Activated T-cell treated with anti-CD3 and anti-CD28 coated beads for 4 hours (primary cell): ENCODE results near the gene C1QTNF12.
A peak's percentile ranks its signal among the peaks of the same experiment; 100 is the strongest.

Experiments used
- DNase-seq: peaks from one replicate; pipeline ENCODE4 v3.0.0-alpha.2; 2020

C1QTNF12 gene

DNA sequence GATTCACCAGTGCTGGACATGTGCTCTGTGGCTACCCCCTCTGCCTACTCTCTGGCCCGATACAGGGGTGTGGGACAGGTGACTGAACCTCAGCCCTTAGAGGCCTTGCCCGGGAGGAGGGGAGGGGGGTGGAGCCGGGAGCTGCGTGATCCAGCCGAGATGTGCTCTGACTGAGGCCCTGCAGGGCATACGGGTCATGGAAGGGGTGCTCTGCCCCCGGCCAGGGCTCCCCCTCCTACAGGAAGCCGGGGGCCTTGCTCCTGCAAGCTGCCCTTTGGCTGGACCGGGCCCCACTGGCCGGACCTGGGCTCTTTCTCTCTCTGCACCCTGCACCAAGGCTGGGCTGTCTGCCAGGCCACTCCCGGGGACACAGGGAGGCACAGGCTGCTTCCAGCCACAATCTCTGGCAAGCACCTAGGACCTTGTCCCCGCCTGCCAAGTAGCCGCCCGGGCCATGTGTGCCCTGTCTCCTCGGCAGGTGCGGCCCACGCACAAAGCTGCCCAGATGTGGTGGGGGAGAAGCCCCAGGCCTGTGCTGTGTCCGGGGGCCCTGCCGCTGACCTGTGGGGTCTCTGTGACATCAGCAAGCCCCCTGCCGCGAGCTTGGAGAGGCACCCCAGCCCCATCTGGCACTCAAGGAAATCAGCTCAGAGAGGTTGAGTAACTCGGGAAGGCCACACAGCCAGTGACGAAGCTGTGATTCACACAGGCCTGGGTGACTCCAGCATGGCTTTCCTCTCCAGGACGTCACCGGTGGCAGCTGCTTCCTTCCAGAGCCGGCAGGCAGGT, 35.2 kb upstream of the C1QTNF12 start:
- DNase-seq, result no peak

DNA sequence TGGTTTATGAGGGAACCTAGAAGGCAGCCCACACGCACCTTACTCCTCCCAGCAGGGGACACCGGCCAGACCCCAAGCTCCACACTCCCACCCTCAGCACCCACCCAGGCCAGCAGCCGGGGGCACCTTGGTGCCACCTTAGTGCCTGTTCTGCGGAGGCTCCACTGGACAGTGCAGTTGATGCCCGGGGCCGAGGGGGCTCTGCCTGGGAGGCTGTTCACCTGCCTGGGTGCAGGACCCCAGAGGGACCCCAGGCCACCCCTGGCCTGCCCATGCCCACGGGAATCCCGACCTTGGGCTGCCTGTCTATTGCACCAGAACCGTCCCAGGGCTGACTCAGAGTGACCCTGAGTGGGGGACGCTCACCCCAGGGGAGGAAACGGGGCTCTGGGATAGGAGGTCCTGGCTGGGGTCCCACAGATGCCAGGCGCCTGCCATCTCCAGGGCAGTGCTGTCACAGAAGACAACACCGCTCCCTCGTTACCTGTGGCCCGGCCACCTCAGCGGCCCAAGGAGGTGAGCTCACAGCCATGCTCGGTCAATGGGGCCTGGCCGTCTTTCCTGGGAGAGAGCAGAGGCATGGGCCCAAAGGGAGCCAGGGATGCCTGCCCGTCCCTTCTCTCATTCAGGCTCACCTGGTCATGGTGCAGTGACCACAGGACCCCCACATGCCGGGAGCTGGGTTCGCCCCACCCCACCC, 34.4 kb upstream of the C1QTNF12 start:
- DNase-seq, result no peak

DNA sequence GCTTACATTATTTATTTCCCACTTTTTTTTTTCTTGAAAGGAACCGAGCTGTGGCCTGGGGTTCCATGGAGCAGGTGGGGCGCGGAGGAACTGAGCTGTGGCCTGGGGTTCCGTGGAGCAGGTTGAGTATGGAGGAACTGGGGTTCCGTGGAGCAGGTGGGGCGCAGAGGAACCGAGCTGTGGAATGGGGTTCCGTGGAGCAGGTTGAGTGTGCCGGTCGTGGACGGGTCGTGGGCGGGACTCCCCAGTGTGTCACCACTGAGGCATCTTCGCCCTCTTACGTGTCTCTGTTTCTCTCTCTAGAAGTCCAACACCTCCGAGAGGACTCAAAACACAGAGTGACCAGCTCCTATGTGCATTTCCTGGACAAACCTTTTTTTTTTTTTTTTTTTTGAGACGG, 32.5 kb upstream of the C1QTNF12 start:
- no peak for DNase-seq

DNA sequence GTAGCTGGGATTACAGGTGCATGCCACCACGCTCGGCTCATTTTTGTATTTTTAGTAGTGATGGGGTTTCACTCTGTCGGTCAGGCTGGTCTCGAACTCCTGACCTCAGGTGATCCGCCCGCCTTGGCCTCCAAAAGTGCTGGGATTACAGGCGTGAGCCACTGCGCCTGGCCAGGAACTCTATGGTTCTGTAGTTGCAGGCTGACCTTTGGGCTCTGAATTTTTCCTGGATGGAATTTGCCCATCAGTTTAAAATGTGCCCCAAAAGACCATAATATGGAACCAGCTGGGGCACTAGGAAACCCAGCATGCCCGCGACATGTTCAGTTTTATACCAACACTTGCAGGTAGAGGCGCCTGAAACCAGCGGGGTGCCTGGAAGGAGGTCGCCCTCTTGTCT, 32.1 kb upstream of the C1QTNF12 start:
- DNase-seq, result no peak

DNA sequence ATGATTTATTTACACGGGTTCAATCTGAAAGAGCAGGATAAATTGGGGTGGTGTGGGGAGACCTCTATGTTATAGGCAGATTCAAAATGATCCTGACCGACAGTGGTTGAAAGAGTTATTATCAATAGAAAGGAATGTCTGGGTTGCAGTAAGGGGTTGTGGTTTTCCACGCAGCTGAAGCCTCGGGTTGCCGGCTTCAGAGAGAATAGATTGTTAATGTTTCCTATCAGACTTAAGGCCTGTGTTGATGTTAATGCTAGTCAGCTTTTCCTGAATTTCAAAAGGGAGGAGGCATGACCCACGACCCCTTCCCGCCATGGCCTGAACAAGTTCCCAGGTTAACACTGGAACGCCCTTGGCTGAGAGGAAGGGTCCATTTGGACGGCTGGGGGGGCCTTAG, 29.3 kb upstream of the C1QTNF12 start:
- no peak for DNase-seq

DNA sequence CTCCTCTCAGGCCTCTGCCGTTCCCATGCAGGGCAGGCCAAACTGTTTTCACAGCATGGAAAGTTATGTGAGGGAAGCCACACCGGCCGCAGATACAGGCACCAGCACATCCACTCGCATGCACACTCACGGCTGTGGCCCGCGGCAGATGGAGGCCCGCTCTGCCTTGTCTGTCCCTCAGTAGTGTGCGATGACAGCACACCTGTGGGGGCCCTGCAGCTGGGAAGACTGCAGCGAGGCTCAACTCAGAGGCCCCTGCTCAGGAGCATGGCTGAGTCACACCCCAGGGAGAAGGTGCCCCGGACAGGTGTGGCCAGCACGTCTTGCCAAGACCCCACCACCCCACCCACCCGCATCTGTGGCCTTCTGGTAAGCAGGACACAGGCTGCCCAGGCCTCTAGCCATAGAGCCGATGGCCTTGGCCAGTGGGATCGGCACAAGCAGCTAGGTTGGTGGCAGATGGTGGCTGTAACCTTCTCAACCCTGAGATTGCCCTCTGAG, 28.5 kb upstream of the C1QTNF12 start:
- DNase-seq, result no peak

DNA sequence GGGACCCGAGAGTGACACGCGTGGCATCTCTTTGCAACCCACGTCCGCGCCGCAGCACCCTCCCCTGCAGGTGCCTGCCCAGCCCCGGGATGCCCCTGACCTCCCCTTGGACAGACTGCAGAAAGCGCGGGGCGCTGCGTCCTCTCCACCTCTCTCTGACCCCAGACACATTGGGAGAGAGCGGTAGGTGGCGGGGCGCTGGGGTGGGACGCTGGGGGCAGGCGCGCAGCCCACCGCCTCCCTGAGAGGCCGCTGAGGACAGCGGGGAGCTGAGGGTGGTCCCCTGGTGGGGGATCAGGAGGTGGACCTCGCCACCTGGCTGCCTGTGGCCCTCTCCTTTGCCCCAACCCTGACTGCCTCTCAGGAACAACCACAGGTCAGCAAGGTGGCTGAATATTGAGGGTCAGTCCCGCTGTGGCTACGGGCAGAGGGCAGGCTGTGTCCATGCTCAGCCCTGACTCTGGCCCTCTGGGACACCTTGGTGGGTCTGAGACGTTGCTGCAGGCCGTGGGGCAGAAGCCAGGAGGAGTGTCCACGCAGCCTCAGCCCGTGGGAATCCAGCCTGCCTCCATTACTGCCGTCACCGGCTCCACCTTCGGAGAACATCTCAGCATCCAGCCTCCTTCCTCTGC, 27.9 kb upstream of the C1QTNF12 start:
- no peak for DNase-seq

DNA sequence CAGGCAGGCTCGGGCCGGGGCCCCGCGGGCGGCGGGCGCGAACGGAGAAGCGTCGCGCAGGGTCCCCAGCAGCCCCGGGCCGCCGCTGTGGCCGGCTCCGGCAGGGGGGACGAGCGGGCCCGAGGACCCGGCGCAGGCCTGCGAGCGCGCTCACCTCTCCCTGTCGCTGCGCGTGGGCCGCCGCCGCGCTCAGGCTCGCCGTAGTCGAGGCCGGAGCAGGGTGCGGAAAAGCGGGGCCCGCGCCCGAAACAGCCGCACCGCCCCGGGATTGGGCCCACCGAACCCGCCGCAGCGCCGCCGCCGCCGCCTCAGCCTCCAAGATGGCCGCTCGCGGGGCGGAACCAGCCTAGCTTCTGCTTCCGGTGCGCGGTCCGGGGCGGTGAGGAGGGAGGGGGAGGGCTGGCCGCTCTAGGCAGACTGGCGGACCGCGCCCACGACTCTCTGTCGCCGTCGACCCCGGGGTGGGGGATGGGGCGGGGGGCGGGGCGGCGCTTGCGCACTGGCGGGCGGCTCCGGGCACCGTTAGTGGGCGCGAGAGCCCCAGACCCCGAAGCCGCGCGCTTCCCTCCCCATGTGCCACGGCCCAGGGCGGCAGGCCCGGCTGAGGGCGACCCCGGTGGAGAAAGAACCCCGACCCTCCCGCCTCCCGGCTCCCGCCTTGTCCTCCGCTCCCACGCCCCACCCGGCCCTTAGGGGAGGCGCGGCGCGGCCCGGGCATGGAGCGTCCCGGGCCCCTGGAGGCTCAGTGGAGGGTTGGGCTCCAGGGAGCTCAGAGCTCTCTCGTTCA, 27.2 kb upstream of the C1QTNF12 start, which contains the start of gene UBE2J2:
TSS of gene UBE2J2 (minus strand) at position 343 of the 787 bp plus-strand sequence. CDS start 5,862 bp downstream, outside the sequence.
- DNase-seq, result peak; percentile 88

DNA sequence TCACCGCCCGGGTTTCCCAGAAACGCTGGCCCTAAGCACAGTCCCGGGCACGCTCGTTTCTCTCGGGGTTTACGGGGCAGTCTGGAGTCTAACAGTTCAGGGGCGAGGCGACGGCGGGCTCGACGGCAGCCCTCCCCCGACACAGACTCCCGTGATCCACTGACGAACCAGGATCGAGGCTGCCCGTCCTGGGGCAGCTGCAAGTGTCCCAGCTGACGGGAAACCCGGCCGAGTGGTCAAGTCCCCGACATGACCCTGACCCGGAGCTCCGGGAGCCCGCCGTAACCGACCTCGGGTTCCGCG, 26.6 kb upstream of the C1QTNF12 start:
- no peak for DNase-seq

DNA sequence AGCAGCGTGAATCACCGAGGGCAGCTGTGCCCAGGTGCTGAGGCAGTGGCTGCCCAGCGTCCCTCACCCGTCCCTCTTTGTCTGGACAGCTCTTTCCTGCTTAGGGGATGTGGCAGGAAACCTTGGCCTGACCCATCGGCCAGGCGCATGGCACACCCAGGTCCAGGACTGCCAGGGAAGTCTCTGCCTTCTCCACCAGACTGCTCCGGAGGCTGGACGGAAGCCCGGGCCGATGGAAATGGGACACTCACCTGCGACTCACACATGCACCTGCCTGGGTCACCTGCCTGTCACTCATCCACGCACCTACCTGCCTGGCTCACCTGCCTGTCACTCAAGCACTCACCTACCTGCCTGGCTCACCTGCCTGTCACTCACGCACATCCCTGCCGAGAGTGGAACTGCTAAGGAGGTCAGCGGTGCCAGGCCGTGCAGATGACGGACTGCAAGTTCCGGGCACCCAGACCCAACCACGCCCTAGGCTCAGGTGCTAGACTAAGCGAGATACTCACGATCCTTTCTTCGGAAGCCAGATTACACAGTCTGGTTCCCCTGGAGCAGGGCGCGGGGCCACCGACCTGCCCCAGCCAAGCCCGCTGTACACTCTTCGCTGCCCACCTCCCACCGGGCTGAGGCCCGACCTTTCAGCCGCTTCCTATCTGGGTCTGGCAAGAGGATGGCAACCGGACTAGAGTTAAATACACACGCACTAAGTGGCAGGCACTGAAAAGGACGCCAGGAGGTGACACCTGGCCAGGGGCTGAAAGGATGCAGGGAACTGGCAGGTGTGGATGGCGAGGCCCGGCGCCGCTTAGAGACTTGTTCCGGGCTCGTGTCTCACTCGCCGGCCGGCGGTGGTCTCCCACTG, 26.1 kb upstream of the C1QTNF12 start:
- DNase-seq, result no peak

DNA sequence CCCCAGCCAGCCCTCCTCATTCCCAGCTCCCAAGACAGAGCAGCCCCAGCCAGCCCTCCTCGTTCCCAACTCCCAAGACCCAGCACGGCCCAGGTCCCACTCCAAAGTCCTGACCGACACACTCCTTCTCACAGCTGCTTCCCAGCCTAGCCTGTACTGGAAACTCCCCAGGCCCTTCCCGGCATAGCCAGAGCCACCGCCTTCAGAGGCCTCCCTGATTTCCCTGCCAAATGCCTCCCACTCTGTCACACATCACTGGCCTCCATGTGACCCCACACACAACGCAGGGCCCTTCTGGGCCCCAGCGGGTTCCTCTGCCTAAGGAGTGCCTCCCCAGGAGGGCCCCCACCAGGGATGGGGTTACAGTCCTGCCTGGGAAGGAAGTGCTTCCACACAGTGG, 24.3 kb upstream of the C1QTNF12 start:
- no peak for DNase-seq

DNA sequence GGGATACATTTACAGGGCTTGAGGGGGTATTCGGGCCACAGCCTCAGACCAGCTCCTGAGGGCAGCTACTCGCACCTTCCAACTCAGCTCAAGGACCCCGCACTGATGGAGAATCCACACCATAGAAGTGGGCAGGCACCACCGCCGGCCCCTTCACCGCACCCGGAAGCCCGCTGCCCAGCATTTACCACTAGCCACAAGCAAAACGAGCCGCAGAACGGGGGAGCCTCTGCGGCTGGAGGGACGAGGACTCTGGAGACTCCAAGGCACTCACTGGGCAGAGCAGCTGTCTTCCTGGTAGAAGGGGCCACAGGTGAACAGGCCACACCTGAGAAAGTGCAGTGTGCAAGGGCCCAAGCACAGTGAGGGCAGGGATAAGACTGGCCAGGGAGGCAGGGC, 21.8 kb upstream of the C1QTNF12 start:
- no peak for DNase-seq

DNA sequence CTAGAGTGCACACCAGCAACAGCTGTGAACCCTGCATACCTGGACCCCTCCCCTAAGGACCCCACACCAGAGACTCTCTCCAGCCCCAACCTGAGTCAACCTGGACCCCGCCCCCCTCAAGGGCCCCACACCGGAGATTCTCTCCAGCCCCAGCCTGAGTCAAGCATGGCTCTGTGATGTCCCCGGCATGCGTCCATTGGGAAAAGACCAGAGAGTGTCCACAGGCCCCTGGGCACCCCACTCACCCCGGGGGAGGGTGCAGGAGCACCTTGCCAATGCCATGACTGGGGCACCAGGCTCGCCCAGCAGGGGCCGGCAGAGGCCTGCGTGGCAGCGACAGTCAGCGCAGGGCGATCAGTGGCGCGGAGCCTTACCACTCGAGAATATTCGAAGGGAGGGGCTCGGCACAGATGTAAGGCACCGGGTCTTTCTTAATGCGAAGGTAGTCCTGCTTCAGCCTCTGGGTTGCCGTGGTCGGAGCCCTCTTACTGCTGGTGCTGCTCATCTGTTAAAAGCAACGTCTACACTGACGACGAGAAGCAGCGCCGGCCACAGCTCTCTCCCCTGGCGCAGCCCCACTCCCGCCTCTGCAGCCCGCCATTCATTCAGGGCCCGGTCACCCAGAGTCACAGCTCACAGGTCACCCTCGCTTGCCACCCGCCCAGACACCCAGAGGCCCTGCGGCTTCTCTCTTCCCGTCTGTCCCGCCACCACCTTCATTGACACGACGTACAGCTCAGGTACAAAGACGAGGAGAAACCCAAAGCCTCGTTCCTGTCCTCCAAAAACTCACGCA, 21.2 kb upstream of the C1QTNF12 start:
- DNase-seq, result no peak

DNA sequence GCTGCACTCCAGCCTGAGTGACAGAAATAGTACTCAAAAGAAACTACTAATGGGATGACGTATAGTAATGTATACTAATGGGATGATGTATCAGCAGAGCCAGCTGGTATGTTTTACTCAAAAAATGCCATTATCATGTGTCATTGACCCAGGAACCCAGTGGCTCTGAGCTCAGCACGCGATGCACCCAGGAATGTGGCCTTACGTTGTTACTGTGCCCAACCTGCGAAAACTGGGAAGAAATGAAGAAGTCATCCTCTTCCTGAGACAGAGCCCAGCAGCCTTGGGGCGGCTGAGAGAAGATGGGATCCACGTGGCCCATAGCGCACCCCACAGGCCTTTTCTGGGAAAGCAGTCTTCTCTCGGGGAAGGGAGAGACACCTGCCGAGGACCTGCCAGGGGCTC, 18.3 kb upstream of the C1QTNF12 start:
- no peak for DNase-seq

DNA sequence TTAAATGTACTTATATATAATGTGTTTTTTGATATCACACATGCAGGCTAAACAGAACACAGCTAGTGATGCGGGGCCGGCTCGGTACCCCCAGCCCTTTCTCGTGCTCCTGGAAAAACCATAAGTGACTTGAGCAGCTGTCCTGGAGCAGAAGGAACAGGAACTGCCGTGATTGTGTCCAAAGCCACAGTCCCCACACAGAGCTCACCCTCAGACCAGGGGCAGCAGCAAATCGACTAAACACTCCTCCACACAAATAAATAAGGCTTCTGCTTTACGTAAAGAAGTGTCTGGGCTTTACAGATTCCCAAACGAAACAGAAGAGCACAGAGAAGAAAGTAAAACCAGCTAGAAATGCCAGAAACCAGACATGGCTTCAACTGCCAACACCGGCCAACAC, 17.5 kb upstream of the C1QTNF12 start:
- no peak for DNase-seq

DNA sequence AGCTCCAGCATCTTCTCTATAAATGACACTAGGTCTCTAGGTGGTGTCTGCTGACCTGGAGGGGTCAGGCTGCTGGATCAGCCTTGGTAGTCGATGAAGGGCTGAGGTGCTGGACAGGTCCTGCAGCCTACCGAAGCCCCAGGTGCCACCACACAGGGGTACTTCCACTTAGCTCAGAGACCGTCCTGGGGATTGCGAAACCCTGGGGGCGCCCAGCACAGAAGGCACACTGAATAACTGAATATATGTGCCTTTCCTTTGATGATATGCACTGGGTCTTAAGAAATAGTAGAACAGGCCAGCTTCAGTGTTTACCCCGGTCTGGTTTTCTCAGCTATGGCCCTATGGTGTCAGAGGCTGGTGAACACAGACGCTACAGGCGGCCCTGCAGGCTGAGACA, 16.2 kb upstream of the C1QTNF12 start:
- DNase-seq, result no peak

DNA sequence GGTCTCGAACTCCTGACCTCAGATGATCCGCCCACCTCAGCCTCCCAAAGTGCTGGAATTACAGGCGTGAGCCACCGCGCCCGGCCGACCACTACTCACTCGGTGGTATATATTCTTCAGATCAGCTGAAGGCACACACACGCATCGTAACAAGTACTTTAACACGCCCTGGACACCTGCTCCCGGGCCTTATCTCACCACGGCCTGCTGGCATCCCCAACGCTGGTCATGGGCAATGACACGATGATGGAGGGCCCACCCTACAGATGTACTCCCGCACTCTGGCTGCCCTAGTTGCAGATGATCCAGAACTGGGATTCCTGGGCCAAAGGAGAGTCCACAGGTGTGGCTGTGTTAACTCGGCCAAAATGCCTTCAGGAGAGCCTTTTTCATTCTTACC, 15.5 kb upstream of the C1QTNF12 start:
- DNase-seq, result no peak

DNA sequence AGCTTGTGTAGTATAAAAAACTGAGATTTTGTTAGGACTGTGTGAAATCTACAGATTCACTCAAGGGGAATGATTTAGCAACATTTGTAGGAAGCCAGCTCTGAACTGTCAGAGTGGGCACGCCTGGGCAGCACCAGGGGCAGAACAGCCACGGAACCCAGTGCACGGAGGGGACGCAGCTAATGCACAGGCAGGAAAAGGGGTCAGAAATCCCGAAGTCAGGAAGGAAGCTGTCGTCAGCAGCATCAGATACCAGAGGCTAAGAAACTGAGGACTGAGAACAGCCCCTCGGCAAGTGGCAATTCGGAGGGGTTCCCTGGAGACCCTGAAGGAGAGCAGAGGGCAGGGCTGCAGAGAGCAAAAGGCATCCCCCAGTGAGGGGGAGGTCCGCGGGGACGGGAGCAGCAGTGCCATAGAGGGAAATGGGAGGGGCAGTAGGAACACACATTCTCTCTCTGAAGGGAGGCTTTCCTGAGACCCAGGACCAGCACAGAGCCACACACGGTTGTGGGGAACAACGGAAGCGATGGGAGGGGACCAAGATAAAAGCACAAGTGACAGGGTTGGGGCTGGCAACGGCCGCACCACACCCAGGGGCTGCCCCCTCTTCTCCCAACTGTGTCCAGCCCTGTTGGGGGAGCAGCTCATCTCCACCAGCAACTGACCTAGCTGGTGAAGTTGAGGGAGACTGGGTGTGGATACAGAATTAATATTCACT, 14.5 kb upstream of the C1QTNF12 start:
- DNase-seq, result no peak

DNA sequence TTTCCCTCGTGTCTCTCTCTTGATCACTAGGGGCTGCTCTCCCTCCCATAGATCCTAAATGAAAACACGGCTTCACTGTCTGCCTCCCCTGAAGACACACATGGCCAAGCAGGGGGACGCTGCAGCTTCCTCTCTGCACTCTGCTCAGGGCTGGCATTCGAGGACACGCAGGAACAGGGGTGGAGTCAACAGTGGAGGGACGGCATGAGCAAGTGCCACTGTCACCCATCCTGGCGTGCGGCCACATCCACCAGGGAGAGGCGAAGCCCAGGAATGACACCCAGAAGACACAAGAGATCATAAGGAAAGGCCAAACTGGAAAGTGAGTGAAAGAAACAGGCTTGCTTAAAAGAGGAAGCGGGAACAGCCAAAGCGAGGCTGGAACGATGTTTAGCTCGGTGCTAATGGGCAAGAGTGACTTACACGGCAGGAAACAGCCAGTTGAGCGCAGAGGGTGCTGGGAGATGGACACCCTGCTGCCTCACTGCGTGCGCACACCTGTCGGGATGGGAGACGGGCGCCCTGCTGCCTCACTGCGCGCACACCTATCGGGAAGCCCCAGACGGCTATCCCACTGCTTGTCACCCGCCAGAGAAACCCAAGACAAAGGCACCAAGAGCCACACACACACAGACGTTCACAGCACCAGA, 13.6 kb upstream of the C1QTNF12 start:
- DNase-seq, result no peak

DNA sequence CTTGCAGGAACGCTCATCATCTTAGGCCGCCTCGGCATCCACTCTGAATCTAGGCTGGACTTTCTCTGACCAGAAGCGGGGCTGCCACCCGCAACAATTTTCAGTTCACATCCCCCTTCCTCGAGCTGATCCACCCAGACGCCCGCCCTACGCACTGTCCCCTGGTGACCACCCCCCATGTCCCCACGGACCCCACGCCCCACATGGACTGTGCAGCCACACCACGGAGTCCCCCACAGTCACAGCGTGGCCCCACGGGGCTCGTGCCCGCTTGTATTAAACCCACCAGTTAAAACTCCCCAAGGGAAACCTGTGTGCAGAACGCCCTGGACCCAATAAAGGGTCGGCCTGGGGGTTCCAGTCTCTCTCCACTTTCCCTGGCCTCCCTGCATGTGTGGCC, 13.0 kb upstream of the C1QTNF12 start:
- DNase-seq, result no peak
